ENCODE measurements around the gene ARRDC3.

The ARRDC3 gene

GRCh38 chr5:91381239-91381773 is 1.8 kb downstream of the ARRDC3 start:
- Histone ChIP-seq H3K9me2 (ENCODE audit: low read depth, low read length) (no peaks in the 10 kb centered on the region), H3K27ac (ENCODE audit: low read depth, low read length, poor library complexity, severe bottlenecking) (peak overlapping the region; percentile 96), H3K4me1 (ENCODE audit: insufficient read depth, low read length, severe bottlenecking) (peaks cover 29% of the 10 kb centered on the region), H3K4me2 (ENCODE audit: low read length) (peak overlapping the region; percentile 79), H3K9me3 (ENCODE audit: low read length) (no peaks in the 10 kb centered on the region), H3K27me3 (ENCODE audit: insufficient read depth, low read length) (no peaks in the 10 kb centered on the region), H3K9ac (ENCODE audit: low read length) (peak overlapping the region; percentile 99), H3K4me3 (ENCODE audit: low read depth, low read length, poor library complexity, severe bottlenecking) (peak overlapping the region; percentile 84), H4K20me1 (ENCODE audit: insufficient read depth, low read length) (no peaks in the 10 kb centered on the region), H3K79me2 (ENCODE audit: insufficient read depth, low read length) (peaks cover 53% of the 10 kb centered on the region), H3F3A (ENCODE audit: insufficient read depth, low read length) (0 out of 2 replicates have a peak, but pooled peaks cover 3% of the 10 kb centered on the region), H3K36me3 (ENCODE audit: insufficient read depth, low read length) (peaks cover 44% of the 10 kb centered on the region), H2AFZ (ENCODE audit: low read length) (no peak overlapping the region)
- TF ChIP-seq EZH2 (IDR thresholded peaks at IDR 0.05; ENCODE audit: borderline replicate concordance, low read length) (no peak), CTCF (IDR thresholded peaks at IDR 0.05; ENCODE audit: low read length) (no peak)

- Histone ChIP-seq H3K4me3 (ENCODE audit: low read depth, low read length, poor library complexity, severe bottlenecking) (peak overlapping the region; percentile 84), H3K9me2 (ENCODE audit: low read depth, low read length) (no peaks in the 10 kb centered on the region), H3K9me3 (ENCODE audit: low read length) (no peaks in the 10 kb centered on the region), H3F3A (ENCODE audit: insufficient read depth, low read length) (0 out of 2 replicates have a peak, but pooled peaks cover 3% of the 10 kb centered on the region), H3K4me1 (ENCODE audit: insufficient read depth, low read length, severe bottlenecking) (peaks cover 29% of the 10 kb centered on the region), H3K36me3 (ENCODE audit: insufficient read depth, low read length) (peaks cover 50% of the 10 kb centered on the region), H2AFZ (ENCODE audit: low read length) (no peak overlapping the region), H3K27ac (ENCODE audit: low read depth, low read length, poor library complexity, severe bottlenecking) (peak overlapping the region; percentile 96), H3K79me2 (ENCODE audit: insufficient read depth, low read length) (peaks cover 54% of the 10 kb centered on the region), H3K9ac (ENCODE audit: low read length) (peak overlapping the region; percentile 99), H3K27me3 (ENCODE audit: insufficient read depth, low read length) (no peaks in the 10 kb centered on the region), H3K4me2 (ENCODE audit: low read length) (peak overlapping the region; percentile 79), H4K20me1 (ENCODE audit: insufficient read depth, low read length) (no peaks in the 10 kb centered on the region)
- TF ChIP-seq CTCF (IDR thresholded peaks at IDR 0.05; ENCODE audit: low read length) (no peak), EZH2 (IDR thresholded peaks at IDR 0.05; ENCODE audit: borderline replicate concordance, low read length) (no peak)
These were observed 2.5 kb downstream of the ARRDC3 start for GRCh38 chr5:91380491-91381238.

GRCh38 chr5:91379914-91380490 is 3.1 kb downstream of the ARRDC3 start:
- H3K36me3 ChIP-seq (ENCODE audit: insufficient read depth, low read length), result peaks cover 57% of the 10 kb centered on the region
- peak overlapping the region; percentile 99 for H3K9ac ChIP-seq (ENCODE audit: low read length)
- H3K79me2 ChIP-seq (ENCODE audit: insufficient read depth, low read length), result peaks cover 54% of the 10 kb centered on the region
- peak overlapping the region; percentile 82 for H3K4me2 ChIP-seq (ENCODE audit: low read length)
- 0 out of 2 replicates have a peak, but pooled peaks cover 3% of the 10 kb centered on the region for H3F3A ChIP-seq (ENCODE audit: insufficient read depth, low read length)
- no peaks in the 10 kb centered on the region for H3K9me2 ChIP-seq (ENCODE audit: low read depth, low read length)
- H3K4me3 ChIP-seq (ENCODE audit: low read depth, low read length, poor library complexity, severe bottlenecking), result peak overlapping the region; percentile 84
- H2AFZ ChIP-seq (ENCODE audit: low read length), result no peak overlapping the region
- TF ChIP-seq EZH2 (IDR thresholded peaks at IDR 0.05; ENCODE audit: borderline replicate concordance, low read length) (no peak), CTCF (IDR thresholded peaks at IDR 0.05; ENCODE audit: low read length) (no peak)
- no peaks in the 10 kb centered on the region for H3K27me3 ChIP-seq (ENCODE audit: insufficient read depth, low read length)
- peaks cover 29% of the 10 kb centered on the region for H3K4me1 ChIP-seq (ENCODE audit: insufficient read depth, low read length, severe bottlenecking)
- H3K9me3 ChIP-seq (ENCODE audit: low read length), result no peaks in the 10 kb centered on the region
- H4K20me1 ChIP-seq (ENCODE audit: insufficient read depth, low read length), result no peaks in the 10 kb centered on the region
- H3K27ac ChIP-seq (ENCODE audit: low read depth, low read length, poor library complexity, severe bottlenecking), result peak overlapping the region; percentile 98
